Mesenchymal stem cell (in vitro differentiated cells and primary cell): ENCODE data around the gene RIMS4.

Source experiments
- DNase-seq: peaks from one replicate; pipeline ENCODE4 v3.0.0-alpha.2; 2013
- H2AFZ ChIP-seq: one replicate; pipeline ENCODE4 v1.6.1; 2013; ENCODE audit warnings: low read depth, mild to moderate bottlenecking, control low read depth, inconsistent platforms, low read length, moderate library complexity
- H2AK5ac ChIP-seq: 2 replicates; pipeline ENCODE4 v1.6.1; 2013; ENCODE audit warnings: low read length, moderate library complexity, mild to moderate bottlenecking, inconsistent platforms; ENCODE audit not compliant: severe bottlenecking
- H2BK120ac ChIP-seq: one replicate; pipeline ENCODE4 v1.6.1; 2013; ENCODE audit warnings: low read depth, mild to moderate bottlenecking, inconsistent platforms, low read length, moderate library complexity
- H2BK12ac ChIP-seq, 2 experiments: one replicate each; pipeline ENCODE4 v1.6.1; 2013; ENCODE audit warnings: inconsistent platforms in 2 of 2, low read length in 2 of 2, mild to moderate bottlenecking in 2 of 2, moderate library complexity in 2 of 2, control low read depth in 1 of 2
- H2BK15ac ChIP-seq: one replicate; pipeline ENCODE4 v1.6.1; 2013; ENCODE audit warnings: mild to moderate bottlenecking, low read depth, inconsistent platforms; ENCODE audit not compliant: poor library complexity, severe bottlenecking
- H2BK5ac ChIP-seq: 2 replicates; pipeline ENCODE4 v1.6.1; 2013; ENCODE audit warnings: low read depth, mild to moderate bottlenecking, low read length, control low read depth, inconsistent platforms; ENCODE audit not compliant: poor library complexity, severe bottlenecking
- H3K14ac ChIP-seq, 2 experiments: one replicate each; pipeline ENCODE4 v1.6.1; 2013; ENCODE audit warnings: inconsistent platforms in 2 of 2, low read length in 2 of 2, control low read depth in 1 of 2, mild to moderate bottlenecking in 1 of 2, moderate library complexity in 1 of 2
- H3K18ac ChIP-seq, 2 experiments: one replicate each; pipeline ENCODE4 v1.6.1; 2013; ENCODE audit warnings: inconsistent platforms in 2 of 2, low read length in 2 of 2, control low read depth in 1 of 2, low read depth in 1 of 2, mild to moderate bottlenecking in 1 of 2
- H3K23ac ChIP-seq, 2 experiments: one replicate each; pipeline ENCODE4 v1.6.1; 2013; ENCODE audit warnings: inconsistent platforms in 2 of 2, low read length in 2 of 2, mild to moderate bottlenecking in 2 of 2, moderate library complexity in 2 of 2, control low read depth in 1 of 2
- H3K27ac ChIP-seq: 2 replicates; pipeline ENCODE4 v1.5.1; 2013; ENCODE audit warnings: mild to moderate bottlenecking, moderate library complexity, low read length, control low read depth, inconsistent platforms; ENCODE audit not compliant: poor library complexity, severe bottlenecking
- H3K27me3 ChIP-seq, 2 experiments: 2 replicates each; pipeline versions ENCODE4 v1.6.1 to v1.7.0; 2013; ENCODE audit warnings: low read length in 2 of 2, mild to moderate bottlenecking in 2 of 2, moderate library complexity in 2 of 2, control low read depth in 1 of 2, inconsistent platforms in 1 of 2; ENCODE audit not compliant: control insufficient read depth in 1 of 2, insufficient read depth in 1 of 2
- H3K36me3 ChIP-seq, 2 experiments: 2 replicates each; pipeline versions ENCODE4 v1.6.1 to v1.7.0; 2013; ENCODE audit warnings: low read length in 2 of 2, control low read depth in 1 of 2, inconsistent platforms in 1 of 2, low read depth in 1 of 2, mild to moderate bottlenecking in 1 of 2; ENCODE audit not compliant: insufficient read depth in 2 of 2, control insufficient read depth in 1 of 2
- H3K4ac ChIP-seq, 2 experiments: one replicate each; pipeline ENCODE4 v1.6.1; 2013; ENCODE audit warnings: inconsistent platforms in 2 of 2, low read length in 2 of 2, mild to moderate bottlenecking in 2 of 2, moderate library complexity in 2 of 2, control low read depth in 1 of 2, low read depth in 1 of 2
- H3K4me1 ChIP-seq: 2 replicates; pipeline ENCODE4 v1.6.1; 2013; ENCODE audit warnings: low read depth, low read length, control low read depth; ENCODE audit not compliant: control insufficient read depth, insufficient read depth
- H3K4me2 ChIP-seq: 2 replicates; pipeline ENCODE4 v1.6.1; 2013; ENCODE audit warnings: low read length, mild to moderate bottlenecking, inconsistent platforms; ENCODE audit not compliant: poor library complexity, severe bottlenecking
- H3K4me3 ChIP-seq, 2 experiments: 2 replicates each; pipeline versions ENCODE4 v1.5.1 to v1.7.0; 2013; ENCODE audit warnings: low read length in 2 of 2, mild to moderate bottlenecking in 2 of 2, control low read depth in 1 of 2, low read depth in 1 of 2; ENCODE audit not compliant: insufficient read depth in 1 of 2
- H3K79me1 ChIP-seq: replicated peaks from 2 replicates; pipeline ENCODE4 v1.6.1; 2013; ENCODE audit warnings: mild to moderate bottlenecking, control low read depth, low read length, inconsistent platforms; ENCODE audit not compliant: poor library complexity, severe bottlenecking
- H3K9ac ChIP-seq: 2 replicates; pipeline ENCODE4 v1.7.0; 2013; ENCODE audit warnings: mild to moderate bottlenecking, low read length, moderate library complexity
- H3K9me3 ChIP-seq: 2 replicates; pipeline ENCODE4 v1.7.0; 2013; ENCODE audit warnings: mild to moderate bottlenecking, low read length; ENCODE audit not compliant: control insufficient read depth
- H4K8ac ChIP-seq: one replicate; pipeline ENCODE4 v1.6.1; 2013; ENCODE audit warnings: inconsistent platforms, mild to moderate bottlenecking, low read length, moderate library complexity
- H4K91ac ChIP-seq: one replicate; pipeline ENCODE4 v1.6.1; 2013; ENCODE audit warnings: mild to moderate bottlenecking, low read length, inconsistent platforms
- WGBS: methylation state at CpG from one replicate; pipeline ENCODE4 v1.1.7; 2013; ENCODE audit warnings: mixed read lengths; 5-methylcytosine and 5-hydroxymethylcytosine counted together

Gene RIMS4

DNA sequence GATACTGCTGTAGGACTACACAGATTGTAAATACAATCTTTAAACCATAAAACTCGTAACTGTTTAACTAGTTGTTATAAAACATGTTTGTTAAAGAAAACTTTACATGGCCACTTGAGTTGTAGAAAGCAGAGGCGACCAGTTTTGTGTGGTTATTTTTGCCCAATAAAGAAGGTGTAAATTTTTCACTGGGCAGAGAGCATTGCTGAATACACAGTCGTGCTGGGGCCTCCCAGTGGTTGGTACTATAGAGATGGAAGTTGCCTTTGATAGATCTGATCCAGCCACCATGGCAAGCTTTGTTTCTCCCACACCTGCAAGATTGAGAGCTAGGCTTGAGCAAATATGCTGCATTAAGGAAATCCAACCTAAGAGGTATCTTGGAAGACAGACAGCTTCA lies 41.2 kb upstream of the RIMS4 start:
- no peak overlapping the region for H2BK120ac ChIP-seq

DNA sequence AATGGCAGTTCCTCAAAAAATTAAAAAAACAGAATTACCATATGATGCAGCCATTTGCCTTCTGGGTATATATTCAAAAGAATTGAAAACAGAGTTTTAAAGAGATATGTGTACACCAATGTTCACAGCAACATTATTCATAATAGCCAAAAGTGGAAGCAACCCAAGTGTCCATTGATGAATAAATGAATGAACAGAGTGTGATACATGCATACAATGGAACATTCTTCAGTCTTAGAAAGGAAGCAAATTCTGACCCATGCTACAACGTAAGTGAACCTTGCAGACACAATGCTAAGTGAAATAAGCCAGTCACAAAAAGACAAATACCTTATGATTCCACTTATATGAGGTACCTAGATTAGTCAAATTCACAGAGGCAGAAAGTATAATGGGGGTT lies 40.5 kb upstream of the RIMS4 start:
- H3K9me3 ChIP-seq = peaks cover 3% of the 10 kb centered on the region
- H3K4me1 ChIP-seq = no peaks in the 10 kb centered on the region
- no CpG with 5 or more reads among the region's 1 CpG for WGBS

More for the DNA sequence above, 41.2 kb upstream of the RIMS4 start:
- no peaks in the 10 kb centered on the region for H3K36me3 ChIP-seq
- WGBS = 29% methylated on average over 2 of the region's 3 CpGs
- H3K23ac ChIP-seq = no peak overlapping the region
- no peak overlapping the region for H3K4me2 ChIP-seq
- H3K27ac ChIP-seq = no peak overlapping the region
- H3K9ac ChIP-seq = no peak overlapping the region
- no peak overlapping the region for H2AFZ ChIP-seq
- no peak overlapping the region for H3K18ac ChIP-seq
- no peak overlapping the region for H4K91ac ChIP-seq
- H2BK15ac ChIP-seq = no peak overlapping the region
- H2BK12ac ChIP-seq = no peak overlapping the region
- DNase-seq = no peak
- no peak overlapping the region for H2AK5ac ChIP-seq
- no peak overlapping the region for H3K4me3 ChIP-seq
- no peak overlapping the region for H3K4ac ChIP-seq
- no peak overlapping the region for H2BK5ac ChIP-seq
- peaks cover 3% of the 10 kb centered on the region for H3K9me3 ChIP-seq
- no peak overlapping the region for H4K8ac ChIP-seq
- H3K27me3 ChIP-seq = peaks cover 15 to 19% of the 10 kb centered on the region in 2 experiments
- H3K79me1 ChIP-seq = no peaks in the 10 kb centered on the region
- H3K4me1 ChIP-seq = no peaks in the 10 kb centered on the region
- no peak overlapping the region for H3K14ac ChIP-seq

DNA sequence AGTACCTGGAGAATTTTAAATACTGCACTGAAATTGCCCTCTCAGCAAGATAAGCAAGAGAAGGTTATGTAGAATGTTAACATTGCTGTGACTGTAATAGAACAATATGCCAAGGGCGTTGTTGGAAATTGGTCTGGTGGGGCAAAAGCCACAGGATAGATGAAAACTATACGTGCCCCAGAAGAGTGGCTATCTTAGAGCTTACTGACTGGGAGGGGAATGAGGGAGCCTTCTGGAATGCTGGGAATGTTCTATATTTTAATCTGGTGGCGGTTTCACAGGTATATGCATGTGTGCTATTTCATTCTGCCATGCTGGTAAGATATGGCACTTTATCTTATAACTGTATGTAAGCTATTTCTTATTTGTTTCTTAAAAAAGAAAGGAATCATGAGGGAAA lies 39.9 kb upstream of the RIMS4 start:
- Histone ChIP-seq H3K36me3 (no peaks in the 10 kb centered on the region), H4K91ac (no peak overlapping the region), H3K18ac (no peak overlapping the region), H3K4me2 (no peak overlapping the region), H3K27ac (no peak overlapping the region), H2BK12ac (no peak overlapping the region), H3K27me3 (peaks cover 15 to 19% of the 10 kb centered on the region in 2 experiments), H2BK5ac (no peak overlapping the region), H3K9ac (no peak overlapping the region), H3K79me1 (no peaks in the 10 kb centered on the region), H3K9me3 (peaks cover 3% of the 10 kb centered on the region), H3K4me3 (no peak overlapping the region), H3K14ac (no peak overlapping the region), H2BK15ac (no peak overlapping the region), H2AK5ac (no peak overlapping the region), H3K4ac (no peak overlapping the region), H2BK120ac (no peak overlapping the region), H4K8ac (no peak overlapping the region), H3K23ac (no peak overlapping the region), H3K4me1 (no peaks in the 10 kb centered on the region), H2AFZ (no peak overlapping the region)
- WGBS = 73% methylated on average over 2 of the region's 3 CpGs
- DNase-seq = no peak

More for the DNA sequence above, 40.5 kb upstream of the RIMS4 start:
- H3K18ac ChIP-seq = no peak overlapping the region
- H2BK12ac ChIP-seq = no peak overlapping the region
- H3K4me3 ChIP-seq = no peak overlapping the region
- no peak overlapping the region for H2BK120ac ChIP-seq
- H3K27ac ChIP-seq = no peak overlapping the region
- no peak overlapping the region for H3K14ac ChIP-seq
- H3K79me1 ChIP-seq = no peaks in the 10 kb centered on the region
- H3K9ac ChIP-seq = no peak overlapping the region
- H3K27me3 ChIP-seq = peaks cover 15 to 19% of the 10 kb centered on the region in 2 experiments
- H3K36me3 ChIP-seq = no peaks in the 10 kb centered on the region
- no peak overlapping the region for H4K8ac ChIP-seq
- H2BK15ac ChIP-seq = no peak overlapping the region
- no peak overlapping the region for H2BK5ac ChIP-seq
- no peak overlapping the region for H3K23ac ChIP-seq
- H3K4me2 ChIP-seq = no peak overlapping the region
- H4K91ac ChIP-seq = no peak overlapping the region
- no peak overlapping the region for H3K4ac ChIP-seq
- no peak overlapping the region for H2AK5ac ChIP-seq
- no peak for DNase-seq
- H2AFZ ChIP-seq = no peak overlapping the region

DNA sequence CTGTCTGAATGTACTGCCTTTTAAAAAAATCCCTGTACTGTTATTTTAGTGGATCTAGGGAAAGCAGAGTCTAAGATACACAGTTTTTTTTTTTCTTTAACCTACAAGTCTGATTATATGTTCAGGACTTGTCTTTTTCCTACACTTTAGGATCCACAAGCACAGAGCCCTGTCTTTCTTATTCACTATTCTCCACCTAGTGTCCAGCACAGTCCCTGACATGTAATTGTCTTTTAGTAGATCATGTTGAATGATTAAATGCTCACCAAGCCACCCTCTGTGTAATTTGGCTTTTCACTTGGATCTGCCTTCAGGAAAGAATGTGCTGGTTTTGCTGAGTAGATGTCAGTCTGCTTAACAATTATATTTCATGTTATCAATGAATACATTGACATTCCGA lies 39.4 kb upstream of the RIMS4 start:
- peaks cover 15 to 18% of the 10 kb centered on the region in 2 experiments for H3K27me3 ChIP-seq
- no peak for DNase-seq
- no peak overlapping the region for H2BK12ac ChIP-seq
- H3K9ac ChIP-seq = no peak overlapping the region
- no peaks in the 10 kb centered on the region for H3K4me1 ChIP-seq
- no peak overlapping the region for H3K4me3 ChIP-seq
- no peak overlapping the region for H4K91ac ChIP-seq
- no peak overlapping the region for H2AFZ ChIP-seq
- H2AK5ac ChIP-seq = no peak overlapping the region
- no peak overlapping the region for H2BK5ac ChIP-seq
- no peak overlapping the region for H2BK15ac ChIP-seq
- no peak overlapping the region for H3K14ac ChIP-seq
- H3K27ac ChIP-seq = no peak overlapping the region
- peaks cover 3% of the 10 kb centered on the region for H3K9me3 ChIP-seq
- H3K4me2 ChIP-seq = no peak overlapping the region
- H3K79me1 ChIP-seq = no peaks in the 10 kb centered on the region
- no peak overlapping the region for H3K23ac ChIP-seq
- H2BK120ac ChIP-seq = no peak overlapping the region
- H4K8ac ChIP-seq = no peak overlapping the region
- no peak overlapping the region for H3K4ac ChIP-seq
- H3K18ac ChIP-seq = no peak overlapping the region
- H3K36me3 ChIP-seq = no peaks in the 10 kb centered on the region
- WGBS = 100% methylated on average over 1 of the region's 1 CpG
